GM12801 (cell line): ENCODE measurements around the gene MEGF6.

Source experiments
- CTCF ChIP-seq: IDR thresholded peaks from one replicate; pipeline ENCODE4 v1.5.1; 2011; ENCODE audit warnings: control low read depth; ENCODE audit not compliant: insufficient read length; ENCODE audit errors: extremely low read depth

MEGF6 gene

GRCh38 chr1:3546048-3546384 lies 65.3 kb downstream of the MEGF6 start:
- no peak for TF ChIP-seq CTCF

GRCh38 chr1:3545363-3546047 lies 65.8 kb downstream of the MEGF6 start:
- TF ChIP-seq CTCF = no peak

- TF ChIP-seq CTCF = no peak
Measured at GRCh38 chr1:3544040-3544977, 67.0 kb downstream of the MEGF6 start.

- TF ChIP-seq CTCF = no peak
Measured at GRCh38 chr1:3543076-3544039, 68.0 kb downstream of the MEGF6 start.

GRCh38 chr1:3542676-3543075 lies 68.6 kb downstream of the MEGF6 start:
- no peak for TF ChIP-seq CTCF

- no peak for TF ChIP-seq CTCF
Measured at GRCh38 chr1:3541936-3542335, 69.4 kb downstream of the MEGF6 start.

GRCh38 chr1:3541465-3541864 lies 69.8 kb downstream of the MEGF6 start:
- TF ChIP-seq CTCF = no peak
